ENCODE results near the gene C17orf50.

C17orf50 gene

DNA sequence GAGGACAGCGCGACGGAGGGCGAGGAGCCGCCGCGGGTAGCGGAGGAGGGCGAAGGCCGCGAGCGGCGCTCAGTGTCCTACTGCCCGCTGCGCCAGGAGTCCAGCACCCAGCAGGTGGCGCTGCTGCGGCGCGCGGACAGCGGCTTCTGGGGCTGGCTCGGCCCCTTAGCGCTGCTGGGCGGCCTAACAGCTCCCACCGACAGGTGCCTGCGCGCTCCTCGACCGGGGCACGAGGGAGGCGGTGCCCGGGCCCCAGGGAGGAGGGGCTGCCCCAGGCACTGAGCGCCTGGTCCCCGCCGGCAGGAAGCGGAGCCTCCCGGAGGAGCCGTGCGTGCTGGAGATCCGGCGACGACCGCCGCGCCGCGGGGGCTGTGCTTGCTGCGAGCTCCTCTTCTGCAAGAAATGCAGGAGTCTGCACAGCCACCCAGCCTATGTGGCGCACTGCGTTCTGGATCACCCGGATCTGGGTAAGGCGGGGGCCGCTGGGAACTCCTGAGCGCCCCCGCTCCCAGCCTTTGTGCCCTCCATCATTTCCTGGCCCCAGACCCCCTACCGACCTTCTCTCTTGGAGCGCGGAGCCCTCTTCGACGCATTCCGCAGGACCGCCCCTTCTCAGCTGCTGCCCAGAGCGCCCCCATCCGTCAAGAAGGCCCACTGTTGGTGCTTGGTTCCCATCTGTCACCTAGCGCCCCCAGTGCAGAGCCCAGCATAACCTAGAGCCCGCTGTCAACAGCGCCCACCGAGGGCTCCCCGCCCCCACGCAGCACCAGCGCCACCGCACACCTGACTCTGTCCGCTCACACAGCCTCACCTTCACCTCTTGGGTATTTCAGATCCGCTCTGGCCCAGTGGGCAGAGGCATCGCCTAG is 3.7 kb downstream of the C17orf50 start:
- H3K4me3 ChIP-seq (ENCODE audit: control insufficient read depth in 1 of 7, extremely low read depth in 1 of 7, insufficient read depth in 4 of 7, low read depth in 2 of 7, low read length in 6 of 7), result peak overlapping the region; percentile 41 to 86 (median 73)
- H3K27ac ChIP-seq (ENCODE audit: insufficient read depth in 1 of 2, low read depth in 1 of 2, low read length in 2 of 2, poor library complexity in 1 of 2, severe bottlenecking in 2 of 2), result no peak overlapping the region
- H3K4me1 ChIP-seq (ENCODE audit: control extremely low read depth in 1 of 4, control insufficient read depth in 4 of 4, insufficient read depth in 4 of 4, low read length in 3 of 4), result peaks cover 0 to 21% (median 17%) of the 10 kb centered on the region in 4 experiments
- no peaks in the 10 kb centered on the region for H3K27me3 ChIP-seq (replicated peaks in 2 of 5; ENCODE audit: control insufficient read depth in 4 of 5, insufficient read depth in 5 of 5, low read length in 4 of 5)
- peak; percentile 91 to 93 (median 92) for DNase-seq
- no peaks in the 10 kb centered on the region for H3K36me3 ChIP-seq (ENCODE audit: control insufficient read depth in 4 of 4, insufficient read depth in 4 of 4, low read length in 3 of 4)
- ChIA-PET CTCF (interaction anchor here (0.7 to 24.9 kb wide), 26 partner anchors 8 to 202 kb away, joined by 3 to 482 read pairs (median 6); partner anchors contain the start of genes GAS2L2, MMP28, RASL10B and TAF15), POLR2A (interaction anchor here (0.6 to 2.0 kb wide), 7 partner anchors 25 to 148 kb away, joined by 3 to 22 read pairs (median 4); partner anchors contain the start of gene TAF15)
- no peaks in the 10 kb centered on the region for H3K9me3 ChIP-seq (ENCODE audit: control extremely low read depth in 1 of 5, control insufficient read depth in 4 of 5, insufficient read depth in 2 of 5, low read depth in 1 of 5, low read length in 4 of 5)
- 2% methylated on average over 56 of the region's 75 CpGs for WGBS (ENCODE audit: insufficient coverage)

DNA sequence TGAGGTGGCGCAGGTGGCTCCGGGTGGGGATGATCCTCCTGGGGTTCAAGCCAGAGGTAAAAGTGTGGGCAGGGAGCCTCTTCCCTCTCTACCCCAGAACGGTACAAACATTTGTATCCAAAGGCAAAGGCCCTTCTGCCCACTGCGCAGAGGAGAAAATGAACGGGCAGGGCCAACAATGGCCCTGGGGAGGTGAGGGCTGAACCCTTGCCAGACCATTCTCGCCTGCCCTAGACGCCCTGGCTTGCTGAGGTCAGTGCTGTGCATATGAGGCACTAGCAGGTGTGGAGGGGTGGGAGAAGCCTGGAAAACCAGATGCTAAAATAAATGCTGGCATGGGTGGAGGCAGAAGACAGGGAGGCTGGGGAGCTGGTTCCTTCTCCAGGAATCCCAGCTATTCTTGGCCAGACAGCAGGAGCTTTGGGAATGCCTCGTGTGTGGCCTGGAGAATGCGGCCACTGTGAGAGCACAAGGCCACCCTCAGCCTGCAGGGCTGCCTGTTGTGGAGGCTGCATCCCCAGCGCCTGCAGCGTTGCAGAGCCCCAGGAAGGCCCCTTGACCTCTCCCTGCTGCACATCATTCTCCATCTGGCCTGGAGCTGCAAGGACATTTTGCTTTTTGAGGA is 4.5 kb downstream of the C17orf50 start:
- Histone ChIP-seq H3K36me3 (ENCODE audit: control insufficient read depth in 4 of 4, insufficient read depth in 4 of 4, low read length in 3 of 4) (no peaks in the 10 kb centered on the region), H3K9me3 (ENCODE audit: control extremely low read depth in 1 of 5, control insufficient read depth in 4 of 5, insufficient read depth in 2 of 5, low read depth in 1 of 5, low read length in 4 of 5) (no peaks in the 10 kb centered on the region), H3K4me1 (ENCODE audit: control extremely low read depth in 1 of 4, control insufficient read depth in 4 of 4, insufficient read depth in 4 of 4, low read length in 3 of 4) (peaks cover 0 to 21% (median 17%) of the 10 kb centered on the region in 4 experiments), H3K27ac (ENCODE audit: insufficient read depth in 1 of 2, low read depth in 1 of 2, low read length in 2 of 2, poor library complexity in 1 of 2, severe bottlenecking in 2 of 2) (no peak overlapping the region), H3K4me3 (ENCODE audit: control insufficient read depth in 1 of 7, extremely low read depth in 1 of 7, insufficient read depth in 4 of 7, low read depth in 2 of 7, low read length in 6 of 7) (peak overlapping the region in 6 of 7 experiments; percentile 61 to 86 (median 74)), H3K27me3 (replicated peaks in 2 of 5; ENCODE audit: control insufficient read depth in 4 of 5, insufficient read depth in 5 of 5, low read length in 4 of 5) (no peaks in the 10 kb centered on the region)
- no peak for DNase-seq
- ChIA-PET CTCF (interaction anchor here (0.9 to 24.9 kb wide), 13 partner anchors 8 to 157 kb away, joined by 3 to 482 read pairs (median 12); partner anchors contain the start of genes GAS2L2, MMP28 and TAF15), POLR2A (interaction anchor here (1.4 to 2.0 kb wide), 2 partner anchors 39 to 44 kb away, joined by 9 to 22 read pairs; partner anchors contain the start of gene TAF15)
- WGBS (ENCODE audit: insufficient coverage), result 87% methylated on average over 10 of the region's 11 CpGs

DNA sequence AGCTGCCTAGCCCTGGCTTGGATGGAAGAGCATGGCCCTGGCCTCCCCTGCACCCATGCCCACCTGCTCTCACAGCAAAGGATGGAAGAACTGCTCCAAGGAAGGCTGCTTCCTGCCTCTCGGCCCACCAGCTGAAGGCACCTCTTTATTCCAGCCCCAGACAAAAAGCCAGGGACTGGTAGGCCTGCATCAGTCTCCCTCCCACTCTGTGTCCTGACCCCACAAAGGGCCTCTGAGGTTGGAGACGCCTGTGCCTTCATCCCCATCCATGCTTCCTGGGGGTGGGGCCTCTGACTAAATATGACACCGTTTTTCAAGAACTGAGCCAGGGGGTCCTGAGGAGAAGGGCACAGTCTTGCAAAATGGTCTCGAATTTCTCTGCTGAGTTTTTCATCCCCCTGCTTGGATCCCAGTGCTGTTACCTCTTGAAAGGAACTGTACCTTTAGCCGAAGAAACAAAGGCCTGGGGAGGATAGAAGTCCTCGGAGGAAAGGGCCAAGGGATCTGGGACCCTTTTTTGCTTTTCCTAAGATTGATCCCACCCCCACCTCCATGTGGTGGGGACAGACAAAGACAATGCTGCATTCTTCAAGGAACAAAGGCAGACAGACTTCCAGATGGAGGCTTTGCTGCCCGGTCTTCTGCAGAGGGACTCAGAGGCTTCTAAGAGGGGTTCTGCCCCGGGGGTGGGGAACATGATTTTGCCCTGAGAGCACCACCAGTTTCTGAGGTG is 5.2 kb downstream of the C17orf50 start:
- Histone ChIP-seq H3K36me3 (ENCODE audit: control insufficient read depth in 4 of 4, insufficient read depth in 4 of 4, low read length in 3 of 4) (no peaks in the 10 kb centered on the region), H3K4me1 (ENCODE audit: control extremely low read depth in 1 of 4, control insufficient read depth in 4 of 4, insufficient read depth in 4 of 4, low read length in 3 of 4) (peaks cover 0 to 21% (median 18%) of the 10 kb centered on the region in 4 experiments), H3K27me3 (replicated peaks in 2 of 5; ENCODE audit: control insufficient read depth in 4 of 5, insufficient read depth in 5 of 5, low read length in 4 of 5) (no peaks in the 10 kb centered on the region), H3K27ac (ENCODE audit: insufficient read depth in 1 of 2, low read depth in 1 of 2, low read length in 2 of 2, poor library complexity in 1 of 2, severe bottlenecking in 2 of 2) (no peak overlapping the region), H3K4me3 (ENCODE audit: control insufficient read depth in 1 of 7, extremely low read depth in 1 of 7, insufficient read depth in 4 of 7, low read depth in 2 of 7, low read length in 6 of 7) (no peak overlapping the region), H3K9me3 (ENCODE audit: control extremely low read depth in 1 of 5, control insufficient read depth in 4 of 5, insufficient read depth in 2 of 5, low read depth in 1 of 5, low read length in 4 of 5) (no peaks in the 10 kb centered on the region)
- ChIA-PET CTCF (interaction anchor here (0.8 to 24.9 kb wide), 11 partner anchors 9 to 157 kb away, joined by 3 to 482 read pairs (median 5); partner anchors contain the start of genes GAS2L2, MMP28 and TAF15), POLR2A (interaction anchor here (1.0 kb wide), 1 partner anchor 43 kb away, joined by 3 read pairs; the partner anchor contains the start of gene TAF15)
- WGBS (ENCODE audit: insufficient coverage), result 74% methylated on average over 8 of the region's 8 CpGs
- no peak for DNase-seq

DNA sequence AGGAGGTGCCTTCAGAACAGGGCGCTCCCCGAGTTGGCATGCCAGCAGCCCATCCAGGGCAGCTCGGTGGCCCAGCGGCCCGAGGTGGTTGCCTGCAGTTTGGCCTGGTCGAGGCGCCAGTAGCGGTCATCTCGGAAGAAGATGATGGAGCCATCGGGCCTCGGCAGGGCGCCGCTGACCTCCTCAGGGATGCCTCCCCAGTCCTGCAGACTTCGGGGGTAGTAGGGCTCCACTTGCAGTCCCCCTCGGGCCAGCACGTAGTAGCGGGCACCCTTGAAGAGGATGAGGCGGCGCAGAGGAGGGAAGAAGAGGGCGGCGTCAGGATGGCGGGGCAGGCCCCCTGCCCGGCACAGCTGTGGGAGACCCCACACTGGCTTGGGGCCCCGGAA is 5.8 kb downstream of the C17orf50 start:
- H3K27ac ChIP-seq (ENCODE audit: insufficient read depth in 1 of 2, low read depth in 1 of 2, low read length in 2 of 2, poor library complexity in 1 of 2, severe bottlenecking in 2 of 2), result no peak overlapping the region
- no peaks in the 10 kb centered on the region for H3K27me3 ChIP-seq (replicated peaks in 2 of 5; ENCODE audit: control insufficient read depth in 4 of 5, insufficient read depth in 5 of 5, low read length in 4 of 5)
- no peaks in the 10 kb centered on the region for H3K36me3 ChIP-seq (ENCODE audit: control insufficient read depth in 4 of 4, insufficient read depth in 4 of 4, low read length in 3 of 4)
- H3K4me1 ChIP-seq (ENCODE audit: control extremely low read depth in 1 of 4, control insufficient read depth in 4 of 4, insufficient read depth in 4 of 4, low read length in 3 of 4), result peaks cover 0 to 21% (median 18%) of the 10 kb centered on the region in 4 experiments
- 96% methylated on average over 20 of the region's 24 CpGs for WGBS (ENCODE audit: insufficient coverage)
- ChIA-PET CTCF (interaction anchor here (0.8 to 24.9 kb wide), 11 partner anchors 9 to 154 kb away, joined by 3 to 482 read pairs (median 5); partner anchors contain the start of genes MMP28 and TAF15), POLR2A (interaction anchor here (1.0 kb wide), 1 partner anchor 42 kb away, joined by 3 read pairs; the partner anchor contains the start of gene TAF15)
- no peak overlapping the region for H3K4me3 ChIP-seq (ENCODE audit: control insufficient read depth in 1 of 7, extremely low read depth in 1 of 7, insufficient read depth in 4 of 7, low read depth in 2 of 7, low read length in 6 of 7)
- DNase-seq, result no peak
- no peaks in the 10 kb centered on the region for H3K9me3 ChIP-seq (ENCODE audit: control extremely low read depth in 1 of 5, control insufficient read depth in 4 of 5, insufficient read depth in 2 of 5, low read depth in 1 of 5, low read length in 4 of 5)

DNA sequence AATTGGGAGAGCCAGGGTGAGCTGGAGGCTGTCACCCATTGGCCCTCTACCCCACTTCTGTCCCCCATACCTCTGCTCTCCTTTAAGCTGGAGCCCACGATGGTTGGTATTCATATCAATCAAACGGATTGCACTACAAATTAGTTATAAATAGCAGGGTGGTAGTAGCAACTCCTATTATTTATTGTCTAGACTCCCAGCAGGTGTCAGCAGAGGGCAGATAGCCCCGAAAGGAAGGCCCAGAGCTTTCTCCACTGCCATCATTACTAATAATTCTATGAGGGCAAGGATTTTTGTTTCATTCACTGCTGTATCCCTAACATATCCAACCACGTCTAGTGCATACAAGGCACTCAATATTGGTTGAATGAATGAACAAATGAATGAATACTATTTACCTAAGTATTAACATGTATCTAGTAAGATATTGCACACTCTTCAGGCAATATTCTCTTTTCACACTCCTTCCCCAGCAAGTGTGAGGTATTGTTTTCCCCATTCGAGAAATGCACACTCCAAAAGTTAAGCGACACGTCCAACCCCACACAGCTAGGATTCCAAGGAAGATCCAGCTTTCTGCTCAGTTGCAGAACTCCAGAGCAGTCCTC is 6.3 kb downstream of the C17orf50 start:
- H3K27me3 ChIP-seq (replicated peaks in 2 of 5; ENCODE audit: control insufficient read depth in 4 of 5, insufficient read depth in 5 of 5, low read length in 4 of 5), result no peaks in the 10 kb centered on the region
- H3K4me3 ChIP-seq (ENCODE audit: control insufficient read depth in 1 of 7, extremely low read depth in 1 of 7, insufficient read depth in 4 of 7, low read depth in 2 of 7, low read length in 6 of 7), result no peak overlapping the region
- H3K9me3 ChIP-seq (ENCODE audit: control extremely low read depth in 1 of 5, control insufficient read depth in 4 of 5, insufficient read depth in 2 of 5, low read depth in 1 of 5, low read length in 4 of 5), result no peaks in the 10 kb centered on the region
- POLR2A ChIA-PET, result interaction anchor here (1.0 kb wide), 1 partner anchor 42 kb away, joined by 3 read pairs; the partner anchor contains the start of gene TAF15
- 92% methylated on average over 2 of the region's 7 CpGs for WGBS (ENCODE audit: insufficient coverage)
- H3K27ac ChIP-seq (ENCODE audit: insufficient read depth in 1 of 2, low read depth in 1 of 2, low read length in 2 of 2, poor library complexity in 1 of 2, severe bottlenecking in 2 of 2), result no peak overlapping the region
- no peaks in the 10 kb centered on the region for H3K36me3 ChIP-seq (ENCODE audit: control insufficient read depth in 4 of 4, insufficient read depth in 4 of 4, low read length in 3 of 4)
- peaks cover 1 to 23% (median 21%) of the 10 kb centered on the region in 4 experiments for H3K4me1 ChIP-seq (ENCODE audit: control extremely low read depth in 1 of 4, control insufficient read depth in 4 of 4, insufficient read depth in 4 of 4, low read length in 3 of 4)
- DNase-seq, result peak; percentile 50 to 73 (median 62)
- CTCF ChIA-PET, result interaction anchor here (0.6 to 24.9 kb wide), 15 partner anchors 8 to 154 kb away, joined by 3 to 482 read pairs (median 5); partner anchors contain the start of genes MMP28 and TAF15

DNA sequence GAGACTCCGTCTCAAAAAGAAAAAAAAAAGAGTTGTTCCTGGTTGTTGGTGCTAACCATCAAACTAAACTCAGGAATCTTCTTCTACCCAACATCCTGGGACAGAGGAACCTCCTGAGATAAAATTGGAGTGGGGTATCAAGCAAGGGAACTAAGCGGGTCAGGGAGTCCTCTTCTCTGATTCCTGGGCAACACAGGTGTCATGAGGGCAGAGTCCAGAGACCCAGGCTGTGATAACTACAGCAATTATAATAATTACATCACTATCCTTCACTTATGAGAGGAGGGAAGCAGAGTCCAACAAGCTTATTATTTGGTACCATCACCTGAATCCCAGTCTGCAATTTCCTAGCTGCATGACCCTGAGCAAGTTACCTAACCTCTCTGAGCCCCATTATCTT is 8.1 kb downstream of the C17orf50 start:
- peaks cover 2 to 40% (median 38%) of the 10 kb centered on the region in 4 experiments for H3K4me1 ChIP-seq (ENCODE audit: control extremely low read depth in 1 of 4, control insufficient read depth in 4 of 4, insufficient read depth in 4 of 4, low read length in 3 of 4)
- no peaks in the 10 kb centered on the region for H3K36me3 ChIP-seq (ENCODE audit: control insufficient read depth in 4 of 4, insufficient read depth in 4 of 4, low read length in 3 of 4)
- CTCF ChIA-PET, result interaction anchor here (1.1 to 24.9 kb wide), 8 partner anchors 8 to 43 kb away, joined by 4 to 482 read pairs (median 12); partner anchors contain the start of genes C17orf50, MMP28 and TAF15
- H3K4me3 ChIP-seq (ENCODE audit: control insufficient read depth in 1 of 7, extremely low read depth in 1 of 7, insufficient read depth in 4 of 7, low read depth in 2 of 7, low read length in 6 of 7), result no peak overlapping the region
- POLR2A ChIA-PET, result no interaction called here
- no peaks in the 10 kb centered on the region for H3K9me3 ChIP-seq (ENCODE audit: control extremely low read depth in 1 of 5, control insufficient read depth in 4 of 5, insufficient read depth in 2 of 5, low read depth in 1 of 5, low read length in 4 of 5)
- WGBS (ENCODE audit: insufficient coverage), result no CpG with 5 or more reads among the region's 2 CpGs
- no peak for DNase-seq
- H3K27ac ChIP-seq (ENCODE audit: insufficient read depth in 1 of 2, low read depth in 1 of 2, low read length in 2 of 2, poor library complexity in 1 of 2, severe bottlenecking in 2 of 2), result no peak overlapping the region
- H3K27me3 ChIP-seq (replicated peaks in 2 of 5; ENCODE audit: control insufficient read depth in 4 of 5, insufficient read depth in 5 of 5, low read length in 4 of 5), result no peaks in the 10 kb centered on the region

Data from common myeloid progenitor, CD34-positive (primary cell).